HEK293 (cell line): ENCODE data around the gene CCDC34.
A peak's percentile ranks its signal among the peaks of the same experiment; 100 is the strongest.

Experiments
- EGR2 ChIP-seq: fragments of 450-650 bp; formaldehyde crosslinking; IDR thresholded peaks from 2 replicates; pipeline ENCODE4 v1.5.1; 2016; ENCODE audit warnings: low read depth, missing biosample characterization, missing genetic modification characterization
- FEZF1 ChIP-seq: fragments of 450-650 bp; formaldehyde crosslinking; IDR thresholded peaks from 2 replicates; pipeline ENCODE4 v1.5.1; 2016; ENCODE audit warnings: missing biosample characterization, missing genetic modification characterization
- RBAK ChIP-seq: fragments of 450-650 bp; formaldehyde crosslinking; IDR thresholded peaks from 2 replicates; pipeline ENCODE4 v1.5.1; 2016; ENCODE audit warnings: missing biosample characterization, missing genetic modification characterization
- TRIM28 ChIP-seq: IDR thresholded peaks from 2 replicates; pipeline ENCODE4 v1.6.1; 2011; ENCODE audit warnings: low read length, control low read depth, borderline replicate concordance
- ZEB2 ChIP-seq: fragments of 450-650 bp; formaldehyde crosslinking; IDR thresholded peaks from 2 replicates; pipeline ENCODE4 v1.5.1; 2016; ENCODE audit warnings: missing biosample characterization, missing genetic modification characterization
- ZNF10 ChIP-seq: fragments of 450-650 bp; formaldehyde crosslinking; IDR thresholded peaks from 2 replicates; pipeline ENCODE4 v1.5.1; 2017; ENCODE audit warnings: missing biosample characterization, missing genetic modification characterization
- ZNF2 ChIP-seq: fragments of 450-650 bp; formaldehyde crosslinking; IDR thresholded peaks from 2 replicates; pipeline ENCODE4 v1.5.1; 2016; ENCODE audit warnings: missing biosample characterization, missing genetic modification characterization
- ZNF214 ChIP-seq: fragments of 450-650 bp; formaldehyde crosslinking; IDR thresholded peaks from 2 replicates; pipeline ENCODE4 v1.5.1; 2017; ENCODE audit warnings: missing biosample characterization, mild to moderate bottlenecking, missing genetic modification characterization, borderline replicate concordance
- ZNF311 ChIP-seq: fragments of 450-650 bp; formaldehyde crosslinking; IDR thresholded peaks from 2 replicates; pipeline ENCODE4 v1.5.1; 2017; ENCODE audit warnings: missing biosample characterization, missing genetic modification characterization, borderline replicate concordance
- ZNF335 ChIP-seq: fragments of 450-650 bp; formaldehyde crosslinking; conservative IDR thresholded peaks from 2 replicates; pipeline ENCODE4 v1.5.1; 2016; ENCODE audit warnings: missing biosample characterization, missing genetic modification characterization
- ZNF600 ChIP-seq: fragments of 450-650 bp; formaldehyde crosslinking; IDR thresholded peaks from 2 replicates; pipeline ENCODE4 v1.5.1; 2016; ENCODE audit warnings: missing biosample characterization, missing genetic modification characterization
- ZNF624 ChIP-seq: fragments of 450-650 bp; formaldehyde crosslinking; IDR thresholded peaks from 2 replicates; pipeline ENCODE4 v1.5.1; 2017; ENCODE audit warnings: missing biosample characterization, missing genetic modification characterization
- ZNF707 ChIP-seq: fragments of 450-650 bp; formaldehyde crosslinking; IDR thresholded peaks from 2 replicates; pipeline ENCODE4 v1.5.1; 2016; ENCODE audit warnings: missing biosample characterization, missing genetic modification characterization
- TF ChIP-seq, protein P1 (sequence below): fragments of 450-650 bp; formaldehyde crosslinking; IDR thresholded peaks from 2 replicates; pipeline ENCODE4 v1.5.1; 2016; ENCODE audit warnings: missing biosample characterization, missing genetic modification characterization
- TF ChIP-seq, protein P2 (sequence below): fragments of 450-650 bp; formaldehyde crosslinking; conservative IDR thresholded peaks from 2 replicates; pipeline ENCODE4 v1.5.1; 2016; ENCODE audit warnings: low read depth, missing biosample characterization, missing genetic modification characterization
- TF ChIP-seq, protein P3 (sequence below): fragments of 450-650 bp; formaldehyde crosslinking; IDR thresholded peaks from 2 replicates; pipeline ENCODE4 v1.5.1; 2016; ENCODE audit warnings: missing biosample characterization, missing genetic modification characterization
- TF ChIP-seq, protein P4 (sequence below): fragments of 450-650 bp; formaldehyde crosslinking; IDR thresholded peaks from 2 replicates; pipeline ENCODE4 v1.5.1; 2017; ENCODE audit warnings: missing biosample characterization, missing genetic modification characterization
- TF ChIP-seq, protein P5 (sequence below): fragments of 450-650 bp; formaldehyde crosslinking; IDR thresholded peaks from 2 replicates; pipeline ENCODE4 v1.5.1; 2016; ENCODE audit warnings: missing biosample characterization, missing genetic modification characterization
- TF ChIP-seq, protein P6 (sequence below): fragments of 450-650 bp; formaldehyde crosslinking; IDR thresholded peaks from 2 replicates; pipeline ENCODE4 v1.5.1; 2016; ENCODE audit warnings: missing biosample characterization, missing genetic modification characterization, low read depth
- TF ChIP-seq, protein P7 (sequence below): fragments of 450-650 bp; formaldehyde crosslinking; IDR thresholded peaks from 2 replicates; pipeline ENCODE4 v1.5.1; 2016; ENCODE audit warnings: missing biosample characterization, missing genetic modification characterization
- TF ChIP-seq, protein P8 (sequence below): fragments of 450-650 bp; formaldehyde crosslinking; IDR thresholded peaks from 2 replicates; pipeline ENCODE4 v1.5.1; 2017; ENCODE audit warnings: missing biosample characterization, mild to moderate bottlenecking, missing genetic modification characterization, moderate library complexity

CCDC34 gene

DNA sequence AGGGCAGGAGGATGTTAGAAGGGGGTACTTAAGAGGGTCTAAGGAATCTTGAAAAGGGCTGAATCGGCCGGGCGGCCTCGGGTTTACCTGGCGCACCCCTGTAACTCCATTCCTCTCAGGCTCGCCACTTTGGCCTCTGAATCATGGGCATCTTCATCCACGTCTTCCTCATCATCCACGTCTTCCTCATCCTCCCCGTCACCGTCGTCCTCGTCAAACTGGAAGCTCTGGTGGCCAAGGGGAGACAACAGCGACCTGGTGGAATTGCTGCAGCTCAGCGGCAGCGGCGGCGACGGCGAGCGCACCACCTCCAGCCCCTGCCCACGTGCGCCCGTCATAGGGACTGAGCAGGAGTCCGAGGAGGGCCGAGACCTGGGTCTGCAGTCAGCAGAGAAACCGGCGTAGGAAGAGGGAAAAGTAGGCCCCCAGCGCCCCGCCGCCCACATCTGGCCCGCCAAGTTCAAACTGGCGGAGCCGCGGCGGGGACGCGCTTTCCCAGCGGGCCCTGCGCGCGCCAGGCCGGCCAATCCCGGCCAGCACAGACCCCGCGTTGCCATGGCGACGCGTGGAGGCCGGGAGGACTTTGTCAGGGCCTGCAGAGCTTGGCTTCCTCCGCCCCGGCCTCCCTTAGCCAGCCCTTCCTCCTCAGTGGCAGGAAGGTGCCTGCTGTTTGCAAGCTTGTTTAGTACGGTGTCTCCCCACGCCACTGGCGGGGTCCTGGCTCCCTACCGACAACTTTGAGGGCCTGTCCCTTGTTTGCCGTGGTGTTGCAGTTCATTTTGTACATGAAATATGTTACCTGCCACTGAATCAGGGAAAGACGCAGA is at the start of gene CCDC34 (continued):
- TF ChIP-seq, protein P1, sequence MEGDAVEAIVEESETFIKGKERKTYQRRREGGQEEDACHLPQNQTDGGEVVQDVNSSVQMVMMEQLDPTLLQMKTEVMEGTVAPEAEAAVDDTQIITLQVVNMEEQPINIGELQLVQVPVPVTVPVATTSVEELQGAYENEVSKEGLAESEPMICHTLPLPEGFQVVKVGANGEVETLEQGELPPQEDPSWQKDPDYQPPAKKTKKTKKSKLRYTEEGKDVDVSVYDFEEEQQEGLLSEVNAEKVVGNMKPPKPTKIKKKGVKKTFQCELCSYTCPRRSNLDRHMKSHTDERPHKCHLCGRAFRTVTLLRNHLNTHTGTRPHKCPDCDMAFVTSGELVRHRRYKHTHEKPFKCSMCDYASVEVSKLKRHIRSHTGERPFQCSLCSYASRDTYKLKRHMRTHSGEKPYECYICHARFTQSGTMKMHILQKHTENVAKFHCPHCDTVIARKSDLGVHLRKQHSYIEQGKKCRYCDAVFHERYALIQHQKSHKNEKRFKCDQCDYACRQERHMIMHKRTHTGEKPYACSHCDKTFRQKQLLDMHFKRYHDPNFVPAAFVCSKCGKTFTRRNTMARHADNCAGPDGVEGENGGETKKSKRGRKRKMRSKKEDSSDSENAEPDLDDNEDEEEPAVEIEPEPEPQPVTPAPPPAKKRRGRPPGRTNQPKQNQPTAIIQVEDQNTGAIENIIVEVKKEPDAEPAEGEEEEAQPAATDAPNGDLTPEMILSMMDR (tag by site-specific recombination) = peak; percentile 74
- TF ChIP-seq, protein P2, sequence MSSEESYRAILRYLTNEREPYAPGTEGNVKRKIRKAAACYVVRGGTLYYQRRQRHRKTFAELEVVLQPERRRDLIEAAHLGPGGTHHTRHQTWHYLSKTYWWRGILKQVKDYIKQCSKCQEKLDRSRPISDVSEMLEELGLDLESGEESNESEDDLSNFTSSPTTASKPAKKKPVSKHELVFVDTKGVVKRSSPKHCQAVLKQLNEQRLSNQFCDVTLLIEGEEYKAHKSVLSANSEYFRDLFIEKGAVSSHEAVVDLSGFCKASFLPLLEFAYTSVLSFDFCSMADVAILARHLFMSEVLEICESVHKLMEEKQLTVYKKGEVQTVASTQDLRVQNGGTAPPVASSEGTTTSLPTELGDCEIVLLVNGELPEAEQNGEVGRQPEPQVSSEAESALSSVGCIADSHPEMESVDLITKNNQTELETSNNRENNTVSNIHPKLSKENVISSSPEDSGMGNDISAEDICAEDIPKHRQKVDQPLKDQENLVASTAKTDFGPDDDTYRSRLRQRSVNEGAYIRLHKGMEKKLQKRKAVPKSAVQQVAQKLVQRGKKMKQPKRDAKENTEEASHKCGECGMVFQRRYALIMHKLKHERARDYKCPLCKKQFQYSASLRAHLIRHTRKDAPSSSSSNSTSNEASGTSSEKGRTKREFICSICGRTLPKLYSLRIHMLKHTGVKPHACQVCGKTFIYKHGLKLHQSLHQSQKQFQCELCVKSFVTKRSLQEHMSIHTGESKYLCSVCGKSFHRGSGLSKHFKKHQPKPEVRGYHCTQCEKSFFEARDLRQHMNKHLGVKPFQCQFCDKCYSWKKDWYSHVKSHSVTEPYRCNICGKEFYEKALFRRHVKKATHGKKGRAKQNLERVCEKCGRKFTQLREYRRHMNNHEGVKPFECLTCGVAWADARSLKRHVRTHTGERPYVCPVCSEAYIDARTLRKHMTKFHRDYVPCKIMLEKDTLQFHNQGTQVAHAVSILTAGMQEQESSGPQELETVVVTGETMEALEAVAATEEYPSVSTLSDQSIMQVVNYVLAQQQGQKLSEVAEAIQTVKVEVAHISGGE = 0 out of 2 replicates have a peak, but pooled peaks have one; percentile 32
- TF ChIP-seq, protein P3, sequence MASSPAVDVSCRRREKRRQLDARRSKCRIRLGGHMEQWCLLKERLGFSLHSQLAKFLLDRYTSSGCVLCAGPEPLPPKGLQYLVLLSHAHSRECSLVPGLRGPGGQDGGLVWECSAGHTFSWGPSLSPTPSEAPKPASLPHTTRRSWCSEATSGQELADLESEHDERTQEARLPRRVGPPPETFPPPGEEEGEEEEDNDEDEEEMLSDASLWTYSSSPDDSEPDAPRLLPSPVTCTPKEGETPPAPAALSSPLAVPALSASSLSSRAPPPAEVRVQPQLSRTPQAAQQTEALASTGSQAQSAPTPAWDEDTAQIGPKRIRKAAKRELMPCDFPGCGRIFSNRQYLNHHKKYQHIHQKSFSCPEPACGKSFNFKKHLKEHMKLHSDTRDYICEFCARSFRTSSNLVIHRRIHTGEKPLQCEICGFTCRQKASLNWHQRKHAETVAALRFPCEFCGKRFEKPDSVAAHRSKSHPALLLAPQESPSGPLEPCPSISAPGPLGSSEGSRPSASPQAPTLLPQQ (tag by site-specific recombination) = peak; percentile 66
- TF ChIP-seq, protein P4, sequence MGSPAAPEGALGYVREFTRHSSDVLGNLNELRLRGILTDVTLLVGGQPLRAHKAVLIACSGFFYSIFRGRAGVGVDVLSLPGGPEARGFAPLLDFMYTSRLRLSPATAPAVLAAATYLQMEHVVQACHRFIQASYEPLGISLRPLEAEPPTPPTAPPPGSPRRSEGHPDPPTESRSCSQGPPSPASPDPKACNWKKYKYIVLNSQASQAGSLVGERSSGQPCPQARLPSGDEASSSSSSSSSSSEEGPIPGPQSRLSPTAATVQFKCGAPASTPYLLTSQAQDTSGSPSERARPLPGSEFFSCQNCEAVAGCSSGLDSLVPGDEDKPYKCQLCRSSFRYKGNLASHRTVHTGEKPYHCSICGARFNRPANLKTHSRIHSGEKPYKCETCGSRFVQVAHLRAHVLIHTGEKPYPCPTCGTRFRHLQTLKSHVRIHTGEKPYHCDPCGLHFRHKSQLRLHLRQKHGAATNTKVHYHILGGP (tag by site-specific recombination) = no peak
- TF ChIP-seq FEZF1 = no peak
- TF ChIP-seq ZNF2 (tag by site-specific recombination) = peak; percentile 64; the same call in 1 of the 2 replicates
- no peak for TF ChIP-seq RBAK
- TF ChIP-seq, protein P5, sequence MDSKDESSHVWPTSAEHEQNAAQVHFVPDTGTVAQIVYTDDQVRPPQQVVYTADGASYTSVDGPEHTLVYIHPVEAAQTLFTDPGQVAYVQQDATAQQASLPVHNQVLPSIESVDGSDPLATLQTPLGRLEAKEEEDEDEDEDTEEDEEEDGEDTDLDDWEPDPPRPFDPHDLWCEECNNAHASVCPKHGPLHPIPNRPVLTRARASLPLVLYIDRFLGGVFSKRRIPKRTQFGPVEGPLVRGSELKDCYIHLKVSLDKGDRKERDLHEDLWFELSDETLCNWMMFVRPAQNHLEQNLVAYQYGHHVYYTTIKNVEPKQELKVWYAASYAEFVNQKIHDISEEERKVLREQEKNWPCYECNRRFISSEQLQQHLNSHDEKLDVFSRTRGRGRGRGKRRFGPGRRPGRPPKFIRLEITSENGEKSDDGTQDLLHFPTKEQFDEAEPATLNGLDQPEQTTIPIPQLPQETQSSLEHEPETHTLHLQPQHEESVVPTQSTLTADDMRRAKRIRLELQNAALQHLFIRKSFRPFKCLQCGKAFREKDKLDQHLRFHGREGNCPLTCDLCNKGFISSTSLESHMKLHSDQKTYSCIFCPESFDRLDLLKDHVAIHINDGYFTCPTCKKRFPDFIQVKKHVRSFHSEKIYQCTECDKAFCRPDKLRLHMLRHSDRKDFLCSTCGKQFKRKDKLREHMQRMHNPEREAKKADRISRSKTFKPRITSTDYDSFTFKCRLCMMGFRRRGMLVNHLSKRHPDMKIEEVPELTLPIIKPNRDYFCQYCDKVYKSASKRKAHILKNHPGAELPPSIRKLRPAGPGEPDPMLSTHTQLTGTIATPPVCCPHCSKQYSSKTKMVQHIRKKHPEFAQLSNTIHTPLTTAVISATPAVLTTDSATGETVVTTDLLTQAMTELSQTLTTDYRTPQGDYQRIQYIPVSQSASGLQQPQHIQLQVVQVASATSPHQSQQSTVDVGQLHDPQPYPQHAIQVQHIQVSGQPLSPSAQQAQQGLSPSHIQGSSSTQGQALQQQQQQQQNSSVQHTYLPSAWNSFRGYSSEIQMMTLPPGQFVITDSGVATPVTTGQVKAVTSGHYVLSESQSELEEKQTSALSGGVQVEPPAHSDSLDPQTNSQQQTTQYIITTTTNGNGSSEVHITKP (tag by site-specific recombination) = peak; percentile 47; the same call in 1 of the 2 replicates
- TF ChIP-seq EGR2 (tag by site-specific recombination) = peak; percentile 94
- no peak for TF ChIP-seq ZNF214 (tag by site-specific recombination)
- TF ChIP-seq TRIM28 = 0 out of 2 replicates have a peak, but pooled peaks have one; percentile 52
- TF ChIP-seq ZEB2 (tag by site-specific recombination) = 0 out of 2 replicates have a peak, but pooled peaks have one; percentile 30
- TF ChIP-seq ZNF707 = no peak
- no peak for TF ChIP-seq ZNF311 (tag by site-specific recombination)
- peak; percentile 97 for TF ChIP-seq ZNF335 (tag by site-specific recombination)
- TF ChIP-seq, protein P6, sequence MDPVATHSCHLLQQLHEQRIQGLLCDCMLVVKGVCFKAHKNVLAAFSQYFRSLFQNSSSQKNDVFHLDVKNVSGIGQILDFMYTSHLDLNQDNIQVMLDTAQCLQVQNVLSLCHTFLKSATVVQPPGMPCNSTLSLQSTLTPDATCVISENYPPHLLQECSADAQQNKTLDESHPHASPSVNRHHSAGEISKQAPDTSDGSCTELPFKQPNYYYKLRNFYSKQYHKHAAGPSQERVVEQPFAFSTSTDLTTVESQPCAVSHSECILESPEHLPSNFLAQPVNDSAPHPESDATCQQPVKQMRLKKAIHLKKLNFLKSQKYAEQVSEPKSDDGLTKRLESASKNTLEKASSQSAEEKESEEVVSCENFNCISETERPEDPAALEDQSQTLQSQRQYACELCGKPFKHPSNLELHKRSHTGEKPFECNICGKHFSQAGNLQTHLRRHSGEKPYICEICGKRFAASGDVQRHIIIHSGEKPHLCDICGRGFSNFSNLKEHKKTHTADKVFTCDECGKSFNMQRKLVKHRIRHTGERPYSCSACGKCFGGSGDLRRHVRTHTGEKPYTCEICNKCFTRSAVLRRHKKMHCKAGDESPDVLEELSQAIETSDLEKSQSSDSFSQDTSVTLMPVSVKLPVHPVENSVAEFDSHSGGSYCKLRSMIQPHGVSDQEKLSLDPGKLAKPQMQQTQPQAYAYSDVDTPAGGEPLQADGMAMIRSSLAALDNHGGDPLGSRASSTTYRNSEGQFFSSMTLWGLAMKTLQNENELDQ (tag by site-specific recombination) = no peak
- TF ChIP-seq, protein P7, sequence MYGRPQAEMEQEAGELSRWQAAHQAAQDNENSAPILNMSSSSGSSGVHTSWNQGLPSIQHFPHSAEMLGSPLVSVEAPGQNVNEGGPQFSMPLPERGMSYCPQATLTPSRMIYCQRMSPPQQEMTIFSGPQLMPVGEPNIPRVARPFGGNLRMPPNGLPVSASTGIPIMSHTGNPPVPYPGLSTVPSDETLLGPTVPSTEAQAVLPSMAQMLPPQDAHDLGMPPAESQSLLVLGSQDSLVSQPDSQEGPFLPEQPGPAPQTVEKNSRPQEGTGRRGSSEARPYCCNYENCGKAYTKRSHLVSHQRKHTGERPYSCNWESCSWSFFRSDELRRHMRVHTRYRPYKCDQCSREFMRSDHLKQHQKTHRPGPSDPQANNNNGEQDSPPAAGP (tag by site-specific recombination) = 0 out of 2 replicates have a peak, but pooled peaks have one; percentile 35
- TF ChIP-seq ZNF600 = peak; percentile 79
- TF ChIP-seq ZNF624 (tag by site-specific recombination) = no peak
- no peak for TF ChIP-seq ZNF10 (tag by site-specific recombination)
- TF ChIP-seq, protein P8, sequence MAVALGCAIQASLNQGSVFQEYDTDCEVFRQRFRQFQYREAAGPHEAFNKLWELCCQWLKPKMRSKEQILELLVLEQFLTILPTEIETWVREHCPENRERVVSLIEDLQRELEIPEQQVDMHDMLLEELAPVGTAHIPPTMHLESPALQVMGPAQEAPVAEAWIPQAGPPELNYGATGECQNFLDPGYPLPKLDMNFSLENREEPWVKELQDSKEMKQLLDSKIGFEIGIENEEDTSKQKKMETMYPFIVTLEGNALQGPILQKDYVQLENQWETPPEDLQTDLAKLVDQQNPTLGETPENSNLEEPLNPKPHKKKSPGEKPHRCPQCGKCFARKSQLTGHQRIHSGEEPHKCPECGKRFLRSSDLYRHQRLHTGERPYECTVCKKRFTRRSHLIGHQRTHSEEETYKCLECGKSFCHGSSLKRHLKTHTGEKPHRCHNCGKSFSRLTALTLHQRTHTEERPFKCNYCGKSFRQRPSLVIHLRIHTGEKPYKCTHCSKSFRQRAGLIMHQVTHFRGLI (tag by site-specific recombination) = no peak
